HCT116 (cell line): Measurements from ENCODE around the gene PCLO. TPM values are rescaled to one million over a fixed set of nuclear protein-coding genes. Genes with fewer than 3 reads are reported as not detected.

Source experiments
- ATAC-seq: fragments of 200-7000 bp; cut with Tn5 transposase; 2 replicates; pipeline ENCODE4 v1.9.1; 2020; ENCODE audit warnings: mild to moderate bottlenecking, moderate library complexity
- BruUV-seq: library from RNA; stranded (reverse); fragments of 400-500 nt; replicated peaks from 2 replicates; lab custom pipeline; 2021; lab: Mats Ljungman, UMichigan
- CTCF ChIA-PET: fragments of 300-600 bp; sonication (Branson Sonifier 250); formaldehyde crosslinking; loops from one replicate; lab custom pipeline; 2021; ENCODE audit warnings: antibody characterized with exemption; lab: Charles Lee
- POLR2A ChIA-PET: fragments of 300-600, 350-600 bp; sonication (Branson Sonifier 250); formaldehyde crosslinking; loops from one replicate; lab custom pipeline; 2021; ENCODE audit warnings: antibody characterized with exemption; lab: Charles Lee
- RAD21 ChIA-PET, 2 experiments: fragments of 300-600 bp; sonication (Branson Sonifier 250); formaldehyde crosslinking; loops; one replicate each; lab custom pipeline; 2023; ENCODE audit warnings: low total read pairs in 2 of 2; ENCODE audit not compliant: uncharacterized antibody in 2 of 2, unreplicated experiment in 2 of 2, low non-redundant PET in 1 of 2; lab: Charles Lee
- DNase-seq: peaks from one replicate; pipeline ENCODE4 v3.0.0-alpha.2; 2010; ENCODE audit warnings: low read depth, low spot score
- H2AFZ ChIP-seq: fragments of 200-600 bp; shearing (Covaris generic), sonication (generic); 2 replicates; pipeline ENCODE4 v1.6.1; 2017; ENCODE audit warnings: low read depth, mixed run types, mixed read lengths, antibody characterized with exemption, low read length; ENCODE audit not compliant: poor library complexity, severe bottlenecking
- H3K27ac ChIP-seq: 2 replicates; pipeline ENCODE4 v1.5.1; 2012; ENCODE audit warnings: low read depth, low read length
- H3K27me3 ChIP-seq: fragments of 200-600 bp; sonication (generic); 2 replicates; pipeline ENCODE4 v1.6.1; 2016; ENCODE audit warnings: mixed run types, low read length, mixed read lengths; ENCODE audit not compliant: insufficient read depth
- H3K36me3 ChIP-seq, 2 experiments: fragments of 200-500 bp in 1 of 2; fragments of 200-600 bp in 1 of 2; sonication (Bioruptor generic) in 1 of 2; sonication (generic) in 1 of 2; 2 replicates each; pipeline versions ENCODE4 v1.5.1 to v1.6.1; 2014 to 2016; ENCODE audit warnings: low read length in 2 of 2, inconsistent platforms in 1 of 2, mixed read lengths in 1 of 2, mixed run types in 1 of 2; ENCODE audit not compliant: insufficient read depth in 2 of 2, control insufficient read depth in 1 of 2
- H3K4me1 ChIP-seq, 2 experiments: fragments of 200-600 bp in 1 of 2; sonication (generic) in 1 of 2; 2 replicates each; pipeline versions ENCODE4 v1.5.1 to v1.6.1; 2012 to 2017; ENCODE audit warnings: low read length in 2 of 2, inconsistent platforms in 1 of 2, mild to moderate bottlenecking in 1 of 2, mixed read lengths in 1 of 2, mixed run types in 1 of 2, moderate library complexity in 1 of 2; ENCODE audit not compliant: insufficient read depth in 2 of 2, control insufficient read depth in 1 of 2
- H3K4me2 ChIP-seq: fragments of 200-600 bp; sonication (generic); 2 replicates; pipeline ENCODE4 v1.6.1; 2017; ENCODE audit warnings: mixed run types, low read length, mixed read lengths
- H3K4me3 ChIP-seq, 2 experiments: fragments of 200-600 bp in 1 of 2; sonication (generic) in 1 of 2; replicated peaks in 1 of 2; 2 replicates each; pipeline ENCODE4 v1.5.1; 2011 to 2016; ENCODE audit warnings: low read length in 2 of 2, control low read depth in 1 of 2, low read depth in 1 of 2, mild to moderate bottlenecking in 1 of 2, mixed read lengths in 1 of 2, mixed run types in 1 of 2
- H3K79me2 ChIP-seq: fragments of 200-600 bp; sonication (generic); 2 replicates; pipeline ENCODE4 v1.6.1; 2017; ENCODE audit warnings: mild to moderate bottlenecking, mixed run types, low read length, moderate library complexity, mixed read lengths; ENCODE audit not compliant: insufficient read depth
- H3K9ac ChIP-seq: fragments of 200-600 bp; sonication (generic); 2 replicates; pipeline ENCODE4 v1.6.1; 2016; ENCODE audit warnings: low read length, mixed read lengths
- H3K9me2 ChIP-seq: fragments of 200-600 bp; sonication (generic), shearing (Covaris generic); 2 replicates; pipeline ENCODE4 v1.6.1; 2017; ENCODE audit warnings: mixed run types, mild to moderate bottlenecking, moderate library complexity; ENCODE audit not compliant: insufficient read depth
- H3K9me3 ChIP-seq, 2 experiments: fragments of 200-500 bp in 1 of 2; fragments of 200-600 bp in 1 of 2; sonication (Bioruptor generic) in 1 of 2; sonication (generic) in 1 of 2; 2 replicates each; pipeline ENCODE4 v1.6.1; 2014 to 2017; ENCODE audit warnings: low read length in 2 of 2, mixed read lengths in 2 of 2, inconsistent platforms in 1 of 2, low read depth in 1 of 2, mild to moderate bottlenecking in 1 of 2, mixed run types in 1 of 2, moderate library complexity in 1 of 2; ENCODE audit not compliant: control insufficient read depth in 1 of 2, insufficient read depth in 1 of 2
- H4K20me1 ChIP-seq: fragments of 200-600 bp; sonication (generic), shearing (Covaris generic); 2 replicates; pipeline ENCODE4 v1.6.1; 2017; ENCODE audit warnings: mixed run types, mild to moderate bottlenecking, moderate library complexity; ENCODE audit not compliant: insufficient read depth
- CEBPB ChIP-seq: IDR thresholded peaks from 2 replicates; pipeline ENCODE4 v1.6.1; 2012; ENCODE audit warnings: low read depth
- MAX ChIP-seq: IDR thresholded peaks from 2 replicates; pipeline ENCODE4 v1.6.1; 2012
- POLR2A ChIP-seq: IDR thresholded peaks from 2 replicates; pipeline ENCODE4 v1.7.0; 2011; ENCODE audit warnings: borderline replicate concordance; ENCODE audit not compliant: insufficient read depth, insufficient read length; ENCODE audit errors: extremely low read depth
- POLR2AphosphoS5 ChIP-seq: IDR thresholded peaks from 2 replicates; pipeline ENCODE4 v1.6.1; 2011; ENCODE audit warnings: mild to moderate bottlenecking, low read depth, low read length, moderate library complexity
- REST ChIP-seq: IDR thresholded peaks from 2 replicates; pipeline ENCODE4 v1.6.1; 2012; ENCODE audit warnings: low read depth
- SP1 ChIP-seq: IDR thresholded peaks from 2 replicates; pipeline ENCODE4 v1.6.1; 2012; ENCODE audit warnings: low read depth
- SRF ChIP-seq: IDR thresholded peaks from 2 replicates; pipeline ENCODE4 v1.6.1; 2012; ENCODE audit warnings: low read depth
- TCF7L2 ChIP-seq: IDR thresholded peaks from 2 replicates; pipeline ENCODE4 v1.7.0; 2011; ENCODE audit warnings: borderline replicate concordance, inconsistent platforms; ENCODE audit not compliant: insufficient read depth, insufficient read length; ENCODE audit errors: extremely low read depth
- ZNF274 ChIP-seq: fragments of 200-500 bp; sonication (Bioruptor generic); IDR thresholded peaks from 2 replicates; pipeline ENCODE4 v1.6.1; 2014; ENCODE audit warnings: mild to moderate bottlenecking, low read depth, low read length, inconsistent platforms
- intact Hi-C: fragments of 100-400 bp; cut with micrococcal nuclease; formaldehyde crosslinking; loops from 2 replicates; pipeline ENCODE4 v1.10.0; 2022
- total RNA-seq: library from RNA; stranded (reverse); gene quantifications from one replicate; pipeline ENCODE4 v1.2.1, GENCODE V29; 2021; ENCODE audit not compliant: unreplicated experiment
- TF ChIP-seq, protein P1 (sequence below): IDR thresholded peaks from 2 replicates; pipeline ENCODE4 v1.6.1; 2012

The PCLO gene
- total RNA-seq, 1 experiment from 2014 or later: 2.4 TPM

- Histone ChIP-seq H3K9ac (no peak overlapping the region), H2AFZ (no peak overlapping the region), H3K4me2 (no peak overlapping the region), H3K27me3 (no peaks in the 10 kb centered on the region), H3K9me2 (no peaks in the 10 kb centered on the region), H4K20me1 (no peaks in the 10 kb centered on the region), H3K4me3 (no peak overlapping the region), H3K79me2 (no peaks in the 10 kb centered on the region), H3K27ac (no peak overlapping the region), H3K9me3 (no peaks in the 10 kb centered on the region), H3K36me3 (no peaks in the 10 kb centered on the region), H3K4me1 (no peaks in the 10 kb centered on the region)
- intact Hi-C loops: no loop called here
- POLR2A ChIA-PET: no interaction called here
- CTCF ChIA-PET: no interaction called here
- TF ChIP-seq REST (no peak), ZNF274 (no peak), POLR2A (no peak)
- ATAC-seq: no peak
- no TSS peak for BruUV-seq
- RAD21 ChIA-PET: no interaction called here
- DNase-seq: no peak
Measured at GRCh38 chr7:82755705-82756551, 406.8 kb downstream of the PCLO start.

DNA sequence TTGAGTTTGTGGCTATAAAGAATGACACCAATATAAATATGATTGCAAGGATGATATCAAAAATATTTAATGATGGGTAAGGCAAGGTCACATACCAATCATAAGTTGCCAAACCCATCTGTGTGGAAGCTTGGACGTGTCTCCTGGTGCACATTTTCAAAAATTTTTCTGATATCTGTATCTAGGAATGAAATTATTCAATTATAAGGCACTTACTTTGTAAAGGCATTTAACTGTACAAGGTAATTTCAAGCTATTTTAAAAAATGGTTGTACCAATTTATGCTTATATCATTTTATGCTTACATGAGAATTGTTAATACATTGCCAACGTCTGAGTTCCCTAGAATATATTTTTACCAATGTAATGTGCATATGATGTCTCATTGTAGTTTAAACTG lies 412.7 kb downstream of the PCLO start:
- BruUV-seq: no TSS peak
- no peak for TF ChIP-seq MAX
- no peak for TF ChIP-seq POLR2AphosphoS5
- TF ChIP-seq TCF7L2: no peak
- no peak for TF ChIP-seq CEBPB
- no peak for TF ChIP-seq REST
- TF ChIP-seq SRF: no peak
- no peak for TF ChIP-seq SP1
- TF ChIP-seq, protein P1, sequence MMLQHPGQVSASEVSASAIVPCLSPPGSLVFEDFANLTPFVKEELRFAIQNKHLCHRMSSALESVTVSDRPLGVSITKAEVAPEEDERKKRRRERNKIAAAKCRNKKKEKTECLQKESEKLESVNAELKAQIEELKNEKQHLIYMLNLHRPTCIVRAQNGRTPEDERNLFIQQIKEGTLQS: no peak
- TF ChIP-seq, all 23 proteins: peak for 0
- Histone ChIP-seq H3K9me2 (no peaks in the 10 kb centered on the region), H3K79me2 (no peaks in the 10 kb centered on the region), H4K20me1 (no peaks in the 10 kb centered on the region), H3K36me3 (no peaks in the 10 kb centered on the region), H3K9me3 (no peaks in the 10 kb centered on the region), H3K27ac (no peak overlapping the region), H3K4me2 (no peak overlapping the region), H3K27me3 (no peaks in the 10 kb centered on the region), H3K9ac (no peak overlapping the region), H3K4me1 (no peaks in the 10 kb centered on the region), H3K4me3 (no peak overlapping the region), H2AFZ (no peak overlapping the region)
- POLR2A ChIA-PET: no interaction called here
- intact Hi-C loops: no loop called here
- no peak for DNase-seq
- no peak for ATAC-seq
- CTCF ChIA-PET: no interaction called here
- RAD21 ChIA-PET: no interaction called here
